DOHH2 (cell line): Measurements from ENCODE around the gene PDZK1IP1.

Source experiments
- H3F3A ChIP-seq: fragments of 200-600 bp; sonication (generic), shearing (Covaris generic); 2 replicates; pipeline ENCODE4 v1.6.0; 2016; ENCODE audit warnings: antibody characterized with exemption, mild to moderate bottlenecking; ENCODE audit not compliant: control insufficient read depth, insufficient read depth
- H3K27ac ChIP-seq: fragments of 200-600 bp; sonication (generic); 2 replicates; pipeline ENCODE4 v1.5.1; 2014; ENCODE audit warnings: low read depth, mild to moderate bottlenecking, low read length, moderate library complexity
- H3K27me3 ChIP-seq: fragments of 200-600 bp; sonication (generic); 2 replicates; pipeline ENCODE4 v1.6.1; 2014; ENCODE audit warnings: mild to moderate bottlenecking, low read length, mixed read lengths; ENCODE audit not compliant: control insufficient read depth
- H3K36me3 ChIP-seq: fragments of 200-600 bp; sonication (generic); 2 replicates; pipeline ENCODE4 v1.6.1; 2014; ENCODE audit warnings: mild to moderate bottlenecking, low read length, moderate library complexity, mixed read lengths; ENCODE audit not compliant: control insufficient read depth
- H3K4me1 ChIP-seq: fragments of 200-600 bp; sonication (generic); 2 replicates; pipeline ENCODE4 v1.6.1; 2014; ENCODE audit warnings: mild to moderate bottlenecking, low read length, mixed read lengths; ENCODE audit not compliant: control insufficient read depth
- H3K4me2 ChIP-seq: fragments of 200-600 bp; sonication (generic); 2 replicates; pipeline ENCODE4 v1.6.0; 2014; ENCODE audit warnings: mild to moderate bottlenecking, low read length, moderate library complexity
- H3K4me3 ChIP-seq: fragments of 200-600 bp; sonication (generic); 2 replicates; pipeline ENCODE4 v1.5.1; 2014; ENCODE audit warnings: mild to moderate bottlenecking, low read length, mixed read lengths
- H3K79me2 ChIP-seq: fragments of 200-600 bp; sonication (generic); 2 replicates; pipeline ENCODE4 v1.6.1; 2014; ENCODE audit warnings: mild to moderate bottlenecking, low read length, mixed read lengths; ENCODE audit not compliant: control insufficient read depth
- H3K9me2 ChIP-seq: fragments of 200-600 bp; sonication (generic); replicated peaks from 2 replicates; pipeline ENCODE4 v1.6.1; 2014; ENCODE audit warnings: mild to moderate bottlenecking, low read length, mixed read lengths; ENCODE audit not compliant: control insufficient read depth
- H3K9me3 ChIP-seq: fragments of 200-600 bp; sonication (generic); 2 replicates; pipeline ENCODE4 v1.6.1; 2014; ENCODE audit warnings: antibody characterized with exemption, low read length, mixed read lengths; ENCODE audit not compliant: control insufficient read depth, insufficient read depth
- H4K20me1 ChIP-seq: fragments of 200-600 bp; sonication (generic); 2 replicates; pipeline ENCODE4 v1.6.0; 2014; ENCODE audit warnings: low read depth, mild to moderate bottlenecking, antibody characterized with exemption, low read length, moderate library complexity; ENCODE audit not compliant: control insufficient read depth, insufficient read depth
- CTCF ChIP-seq: fragments of 200-600 bp; sonication (generic); IDR thresholded peaks from one replicate; pipeline ENCODE4 v1.5.1; 2014; ENCODE audit warnings: antibody characterized with exemption, mild to moderate bottlenecking, low read depth, low read length; ENCODE audit not compliant: poor library complexity, severe bottlenecking
- EZH2phosphoT487 ChIP-seq: fragments of 200-600 bp; sonication (generic); IDR thresholded peaks from 2 replicates; pipeline ENCODE4 v1.6.1; 2017; ENCODE audit warnings: borderline replicate concordance, mild to moderate bottlenecking, antibody characterized with exemption, low read length, moderate library complexity, mixed read lengths

The PDZK1IP1 gene

DNA sequence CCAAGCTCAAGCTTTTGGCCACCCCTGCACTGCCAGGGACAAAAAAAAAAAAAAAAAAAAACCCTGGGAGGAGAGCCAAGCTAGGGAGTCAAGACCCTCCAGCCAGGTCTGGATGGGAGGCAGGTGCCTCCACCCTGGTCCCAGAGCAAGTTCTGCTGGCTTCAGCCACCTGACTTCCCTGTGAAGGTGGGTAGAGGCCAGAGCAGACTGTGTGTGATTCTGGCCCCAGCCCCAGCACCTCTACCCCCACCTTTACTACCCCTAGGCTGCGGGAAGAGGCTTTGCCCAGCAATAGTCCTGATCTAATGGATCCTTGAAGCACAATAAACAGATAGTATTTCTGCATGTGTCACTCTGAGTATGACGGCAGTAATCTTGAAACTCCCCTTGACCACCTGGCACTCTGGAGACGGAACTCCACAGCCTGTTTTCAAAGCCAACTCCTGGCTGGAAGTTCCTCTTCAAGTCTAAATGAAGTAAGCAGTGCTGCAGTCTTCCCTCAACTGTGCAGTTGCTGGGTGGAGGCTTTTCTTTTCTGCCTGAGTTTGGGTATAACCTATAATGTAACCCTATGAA lies 9.8 kb downstream of the PDZK1IP1 start:
- H3K4me1 ChIP-seq, result peaks cover 4% of the 10 kb centered on the region
- H3K4me3 ChIP-seq, result no peak overlapping the region
- no peaks in the 10 kb centered on the region for H3K79me2 ChIP-seq
- peaks cover 12% of the 10 kb centered on the region for H3K27me3 ChIP-seq
- no peak overlapping the region for H3K4me2 ChIP-seq
- H3K36me3 ChIP-seq, result no peaks in the 10 kb centered on the region
- H3K9me2 ChIP-seq, result no peaks in the 10 kb centered on the region
- TF ChIP-seq CTCF (no peak), EZH2phosphoT487 (no peak)
- no peaks in the 10 kb centered on the region for H3K9me3 ChIP-seq
- H3F3A ChIP-seq, result no peaks in the 10 kb centered on the region
- H4K20me1 ChIP-seq, result no peaks in the 10 kb centered on the region
- no peak overlapping the region for H3K27ac ChIP-seq

DNA sequence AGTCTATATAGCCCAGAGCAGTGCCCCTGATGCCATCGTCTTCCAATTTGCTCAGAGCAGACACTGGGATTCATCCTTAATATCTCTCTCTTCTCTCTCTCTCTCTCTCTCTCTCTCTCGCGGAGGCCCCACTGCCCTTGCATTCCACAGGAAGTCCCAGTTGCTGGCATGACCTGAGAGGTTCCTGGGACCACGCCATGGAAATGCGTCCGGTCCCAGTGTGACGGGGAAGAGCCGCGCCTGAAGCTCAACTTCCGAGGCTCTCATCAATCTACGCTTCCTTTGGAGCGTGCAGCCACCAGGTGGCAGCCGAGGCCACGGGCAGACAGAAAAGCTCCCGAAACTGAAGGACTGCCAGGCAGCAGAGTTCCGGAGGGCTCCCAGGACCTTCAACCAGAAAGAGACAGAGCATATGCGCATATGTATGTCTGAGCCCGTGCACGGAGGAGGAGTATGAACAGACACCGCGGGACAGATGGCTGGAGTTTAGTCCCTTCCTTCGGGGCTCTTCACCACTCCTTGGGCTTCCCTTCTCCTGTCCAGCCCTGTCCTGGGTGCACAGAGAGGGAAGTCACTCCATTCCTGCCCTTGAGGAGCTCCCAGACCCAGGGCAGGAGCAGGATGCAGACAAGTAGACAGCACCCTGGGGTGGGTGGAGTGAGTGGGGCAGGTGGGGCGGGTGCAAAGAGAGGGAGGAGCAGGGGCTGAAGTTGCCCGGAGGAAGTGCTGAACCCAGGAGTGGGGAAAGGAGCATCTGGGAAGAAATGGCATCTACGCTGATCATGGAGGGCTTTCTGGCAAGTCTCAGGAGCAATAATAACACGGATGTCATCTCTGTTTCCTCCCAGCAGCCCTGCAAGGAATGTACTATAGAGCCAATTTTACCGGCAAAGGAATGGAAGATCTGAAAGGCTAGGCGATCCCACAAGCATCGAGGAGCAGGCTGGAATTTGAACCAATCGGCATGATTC lies 10.5 kb downstream of the PDZK1IP1 start:
- H3K4me1 ChIP-seq, result peaks cover 4% of the 10 kb centered on the region
- H3K27ac ChIP-seq, result no peak overlapping the region
- H3K9me3 ChIP-seq, result no peaks in the 10 kb centered on the region
- peak overlapping the region; percentile 76 for H3K4me2 ChIP-seq
- TF ChIP-seq EZH2phosphoT487, result no peak
- peak; percentile 92 for TF ChIP-seq CTCF
- H3K9me2 ChIP-seq, result no peaks in the 10 kb centered on the region
- H3K36me3 ChIP-seq, result no peaks in the 10 kb centered on the region
- H4K20me1 ChIP-seq, result no peaks in the 10 kb centered on the region
- no peaks in the 10 kb centered on the region for H3F3A ChIP-seq
- peak overlapping the region; percentile 54 for H3K4me3 ChIP-seq
- H3K27me3 ChIP-seq, result peaks cover 12% of the 10 kb centered on the region
- no peaks in the 10 kb centered on the region for H3K79me2 ChIP-seq

- Histone ChIP-seq H3K36me3 (no peaks in the 10 kb centered on the region), H3K79me2 (no peaks in the 10 kb centered on the region), H4K20me1 (no peaks in the 10 kb centered on the region), H3K9me3 (no peaks in the 10 kb centered on the region), H3K4me2 (peak overlapping the region; percentile 76), H3F3A (no peaks in the 10 kb centered on the region), H3K9me2 (no peaks in the 10 kb centered on the region), H3K4me1 (peaks cover 4% of the 10 kb centered on the region), H3K27me3 (peaks cover 12% of the 10 kb centered on the region), H3K27ac (no peak overlapping the region), H3K4me3 (peak overlapping the region; percentile 54)
- TF ChIP-seq EZH2phosphoT487 (no peak), CTCF (no peak)
Measured at GRCh38 chr1:47178654-47179016, 11.2 kb downstream of the PDZK1IP1 start.
